ENCODE results near the gene KSR2. TPM values are rescaled to one million over a fixed set of nuclear protein-coding genes. Genes with fewer than 3 reads are reported as not detected.
A peak's percentile ranks its signal among the peaks of the same experiment; 100 is the strongest.

Gene KSR2
- total and polyA plus RNA-seq, 9 donors = under 0.01 to 0.14 (median 0.04) TPM; not detected in 3

- no CpG with 5 or more reads among the region's 1 CpG for WGBS (ENCODE audit: insufficient coverage)
- no peak overlapping the region for H3K4me3 ChIP-seq (ENCODE audit: low read length)
Measured at GRCh38 chr12:117844114-117844830, 124.5 kb downstream of the KSR2 start.

GRCh38 chr12:117842630-117843029 lies 126.2 kb downstream of the KSR2 start:
- no peaks in the 10 kb centered on the region for H3K4me1 ChIP-seq (ENCODE audit: control insufficient read depth, insufficient read depth, low read length)
- 67% methylated on average over 2 of the region's 4 CpGs for WGBS (ENCODE audit: insufficient coverage)
- DNase-seq = no peak
- H3K9me3 ChIP-seq (replicated peaks; ENCODE audit: control insufficient read depth, low read depth, low read length) = peaks cover 3% of the 10 kb centered on the region
- no peaks in the 10 kb centered on the region for H3K36me3 ChIP-seq (ENCODE audit: control insufficient read depth, insufficient read depth, low read length)
- H3K27me3 ChIP-seq (ENCODE audit: control insufficient read depth, insufficient read depth, low read length) = peaks cover 9% of the 10 kb centered on the region
- no peak overlapping the region for H3K4me3 ChIP-seq (ENCODE audit: low read length)
- no peak overlapping the region for H3K27ac ChIP-seq (ENCODE audit: low read length)

More at GRCh38 chr12:117844114-117844830, 124.5 kb downstream of the KSR2 start:
- no peak overlapping the region for H3K27ac ChIP-seq (ENCODE audit: low read length)
- no peak for DNase-seq
- no peaks in the 10 kb centered on the region for H3K36me3 ChIP-seq (ENCODE audit: control insufficient read depth, insufficient read depth, low read length)
- H3K4me1 ChIP-seq (ENCODE audit: control insufficient read depth, insufficient read depth, low read length) = no peaks in the 10 kb centered on the region
- peaks cover 3% of the 10 kb centered on the region for H3K9me3 ChIP-seq (replicated peaks; ENCODE audit: control insufficient read depth, low read depth, low read length)
- H3K27me3 ChIP-seq (ENCODE audit: control insufficient read depth, insufficient read depth, low read length) = peaks cover 9% of the 10 kb centered on the region

DNA sequence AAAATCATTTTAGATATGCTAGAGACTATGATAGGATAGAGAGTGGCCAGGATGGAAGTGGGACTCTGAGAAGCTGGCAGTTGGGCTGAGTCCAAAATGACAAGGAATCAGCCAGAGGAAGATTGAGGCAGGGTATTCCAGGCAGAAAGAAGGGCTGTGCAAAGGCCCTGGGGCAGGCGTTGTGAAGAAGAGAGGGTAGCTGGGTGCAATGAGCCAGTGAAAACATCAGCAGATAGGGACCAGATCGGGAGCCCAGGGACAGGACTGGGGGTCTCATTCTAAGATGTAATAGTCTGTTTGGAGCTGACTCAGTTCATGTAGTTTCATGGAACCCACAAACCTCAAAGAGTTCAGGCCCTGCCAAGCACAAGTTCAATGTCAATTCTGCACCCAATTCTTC lies 126.6 kb downstream of the KSR2 start:
- 83% methylated on average over 1 of the region's 2 CpGs for WGBS (ENCODE audit: insufficient coverage)
- Histone ChIP-seq H3K4me3 (ENCODE audit: low read length) (no peak overlapping the region), H3K4me1 (ENCODE audit: control insufficient read depth, insufficient read depth, low read length) (no peaks in the 10 kb centered on the region), H3K27ac (ENCODE audit: low read length) (no peak overlapping the region), H3K9me3 (replicated peaks; ENCODE audit: control insufficient read depth, low read depth, low read length) (peaks cover 3% of the 10 kb centered on the region), H3K27me3 (ENCODE audit: control insufficient read depth, insufficient read depth, low read length) (peaks cover 8% of the 10 kb centered on the region), H3K36me3 (ENCODE audit: control insufficient read depth, insufficient read depth, low read length) (no peaks in the 10 kb centered on the region)
- no peak for DNase-seq

GRCh38 chr12:117837737-117838050 lies 131.1 kb downstream of the KSR2 start:
- no peaks in the 10 kb centered on the region for H3K36me3 ChIP-seq (ENCODE audit: control insufficient read depth, insufficient read depth, low read length)
- peaks cover 3% of the 10 kb centered on the region for H3K4me1 ChIP-seq (ENCODE audit: control insufficient read depth, insufficient read depth, low read length)
- H3K27me3 ChIP-seq (ENCODE audit: control insufficient read depth, insufficient read depth, low read length) = peaks cover 13% of the 10 kb centered on the region
- H3K9me3 ChIP-seq (replicated peaks; ENCODE audit: control insufficient read depth, low read depth, low read length) = no peaks in the 10 kb centered on the region
- H3K27ac ChIP-seq (ENCODE audit: low read length) = no peak overlapping the region
- WGBS (ENCODE audit: insufficient coverage) = no CpG with 5 or more reads among the region's 3 CpGs
- no peak for DNase-seq
- no peak overlapping the region for H3K4me3 ChIP-seq (ENCODE audit: low read length)

GRCh38 chr12:117836999-117837736 lies 131.6 kb downstream of the KSR2 start:
- Histone ChIP-seq H3K9me3 (replicated peaks; ENCODE audit: control insufficient read depth, low read depth, low read length) (no peaks in the 10 kb centered on the region), H3K4me1 (ENCODE audit: control insufficient read depth, insufficient read depth, low read length) (peaks cover 3% of the 10 kb centered on the region), H3K36me3 (ENCODE audit: control insufficient read depth, insufficient read depth, low read length) (no peaks in the 10 kb centered on the region), H3K27me3 (ENCODE audit: control insufficient read depth, insufficient read depth, low read length) (peaks cover 13% of the 10 kb centered on the region), H3K27ac (ENCODE audit: low read length) (no peak overlapping the region), H3K4me3 (ENCODE audit: low read length) (no peak overlapping the region)
- peak; percentile 85 for DNase-seq
- 5% methylated on average over 19 of the region's 22 CpGs for WGBS (ENCODE audit: insufficient coverage)

DNA sequence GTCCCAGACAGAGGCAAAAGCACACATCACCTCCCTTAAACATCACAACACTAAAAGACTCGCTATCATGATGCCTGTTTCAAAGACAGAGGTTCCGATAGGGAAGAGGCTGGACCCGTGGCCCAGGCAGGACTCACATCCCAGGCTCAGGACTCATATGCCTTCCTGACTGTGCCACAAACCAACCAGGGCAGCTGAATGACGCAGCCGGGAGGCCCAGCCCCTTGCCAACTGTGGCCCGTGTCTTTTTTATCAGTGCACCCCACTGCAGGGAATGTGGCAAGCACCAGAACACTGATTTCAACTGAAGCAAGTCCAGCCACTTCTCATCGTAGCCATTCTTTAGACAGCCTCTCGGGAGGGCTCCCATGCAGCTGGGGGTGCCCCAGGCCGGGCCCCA lies 132.3 kb downstream of the KSR2 start:
- H3K4me1 ChIP-seq (ENCODE audit: control insufficient read depth, insufficient read depth, low read length) = peaks cover 3% of the 10 kb centered on the region
- DNase-seq = no peak
- no peak overlapping the region for H3K4me3 ChIP-seq (ENCODE audit: low read length)
- peaks cover 13% of the 10 kb centered on the region for H3K27me3 ChIP-seq (ENCODE audit: control insufficient read depth, insufficient read depth, low read length)
- no peak overlapping the region for H3K27ac ChIP-seq (ENCODE audit: low read length)
- no peaks in the 10 kb centered on the region for H3K9me3 ChIP-seq (replicated peaks; ENCODE audit: control insufficient read depth, low read depth, low read length)
- H3K36me3 ChIP-seq (ENCODE audit: control insufficient read depth, insufficient read depth, low read length) = no peaks in the 10 kb centered on the region
- 77% methylated on average over 7 of the region's 9 CpGs for whole genome bisulfite sequencing (ENCODE audit: insufficient coverage)

GRCh38 chr12:117835156-117835555 lies 133.6 kb downstream of the KSR2 start:
- Histone ChIP-seq H3K27ac (ENCODE audit: low read length) (no peak overlapping the region), H3K4me3 (ENCODE audit: low read length) (no peak overlapping the region), H3K9me3 (replicated peaks; ENCODE audit: control insufficient read depth, low read depth, low read length) (no peaks in the 10 kb centered on the region), H3K4me1 (ENCODE audit: control insufficient read depth, insufficient read depth, low read length) (peaks cover 3% of the 10 kb centered on the region), H3K36me3 (ENCODE audit: control insufficient read depth, insufficient read depth, low read length) (no peaks in the 10 kb centered on the region), H3K27me3 (ENCODE audit: control insufficient read depth, insufficient read depth, low read length) (peaks cover 13% of the 10 kb centered on the region)
- DNase-seq = no peak
- WGBS (ENCODE audit: insufficient coverage) = 61% methylated on average over 6 of the region's 7 CpGs

DNA sequence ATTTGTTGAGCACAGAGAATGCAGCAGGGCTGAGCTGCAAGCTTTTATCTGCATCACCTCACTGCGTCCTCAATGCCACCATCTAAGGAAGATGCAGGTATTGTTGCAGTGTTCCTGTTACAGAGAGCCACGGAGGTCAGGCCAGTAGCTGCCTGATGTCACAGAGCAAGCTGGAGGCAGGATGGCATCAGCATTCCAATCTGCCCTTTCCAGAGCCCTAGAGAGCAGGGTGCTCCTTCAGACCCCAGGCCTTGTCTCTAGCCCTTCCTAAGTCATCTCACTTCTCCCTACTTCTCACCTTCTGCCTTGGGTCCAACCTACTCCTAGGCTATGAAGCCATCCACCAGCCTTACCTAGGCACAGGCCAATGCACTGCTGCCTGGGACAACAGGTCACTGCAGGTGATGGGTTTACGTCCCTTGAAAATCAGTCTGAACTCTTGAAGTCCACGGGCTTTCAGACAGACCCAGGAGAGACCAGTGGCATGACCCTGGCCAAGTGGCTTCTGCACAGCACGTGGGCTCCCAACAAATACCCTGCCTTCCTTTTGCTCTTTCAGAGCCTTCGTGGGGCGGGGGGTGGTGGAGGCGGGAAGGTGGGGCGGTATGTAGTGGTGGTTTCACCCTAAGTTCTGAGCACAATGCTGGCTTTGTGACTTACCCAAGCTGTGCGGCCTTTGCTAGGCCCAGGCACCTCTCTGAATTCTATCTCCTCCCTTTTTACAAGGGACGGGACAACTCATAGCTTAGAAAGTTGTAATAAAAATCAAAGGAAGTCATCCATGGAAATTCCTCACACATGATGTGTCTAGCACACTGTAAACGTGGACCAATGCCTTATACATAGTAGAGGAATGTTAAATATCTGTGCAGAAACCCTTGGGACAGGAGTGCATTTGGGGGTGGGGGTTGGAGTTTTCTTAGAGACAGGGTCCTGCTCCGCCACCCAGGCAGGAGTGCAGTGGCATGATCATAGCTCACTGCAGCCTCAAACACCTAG lies 136.0 kb downstream of the KSR2 start:
- Histone ChIP-seq H3K27ac (ENCODE audit: low read length) (no peak overlapping the region), H3K27me3 (ENCODE audit: control insufficient read depth, insufficient read depth, low read length) (peaks cover 13% of the 10 kb centered on the region), H3K4me1 (ENCODE audit: control insufficient read depth, insufficient read depth, low read length) (peaks cover 3% of the 10 kb centered on the region), H3K9me3 (replicated peaks; ENCODE audit: control insufficient read depth, low read depth, low read length) (peaks cover 9% of the 10 kb centered on the region), H3K36me3 (ENCODE audit: control insufficient read depth, insufficient read depth, low read length) (no peaks in the 10 kb centered on the region), H3K4me3 (ENCODE audit: low read length) (no peak overlapping the region)
- 83% methylated on average over 3 of the region's 13 CpGs for WGBS (ENCODE audit: insufficient coverage)
- no peak for DNase-seq

GRCh38 chr12:117830471-117830870 lies 138.3 kb downstream of the KSR2 start:
- DNase-seq = no peak
- Histone ChIP-seq H3K9me3 (replicated peaks; ENCODE audit: control insufficient read depth, low read depth, low read length) (peaks cover 9% of the 10 kb centered on the region), H3K4me1 (ENCODE audit: control insufficient read depth, insufficient read depth, low read length) (no peaks in the 10 kb centered on the region), H3K4me3 (ENCODE audit: low read length) (no peak overlapping the region), H3K36me3 (ENCODE audit: control insufficient read depth, insufficient read depth, low read length) (no peaks in the 10 kb centered on the region), H3K27me3 (ENCODE audit: control insufficient read depth, insufficient read depth, low read length) (peaks cover 4% of the 10 kb centered on the region), H3K27ac (ENCODE audit: low read length) (no peak overlapping the region)
- no CpG with 5 or more reads among the region's 5 CpGs for WGBS (ENCODE audit: insufficient coverage)

DNA sequence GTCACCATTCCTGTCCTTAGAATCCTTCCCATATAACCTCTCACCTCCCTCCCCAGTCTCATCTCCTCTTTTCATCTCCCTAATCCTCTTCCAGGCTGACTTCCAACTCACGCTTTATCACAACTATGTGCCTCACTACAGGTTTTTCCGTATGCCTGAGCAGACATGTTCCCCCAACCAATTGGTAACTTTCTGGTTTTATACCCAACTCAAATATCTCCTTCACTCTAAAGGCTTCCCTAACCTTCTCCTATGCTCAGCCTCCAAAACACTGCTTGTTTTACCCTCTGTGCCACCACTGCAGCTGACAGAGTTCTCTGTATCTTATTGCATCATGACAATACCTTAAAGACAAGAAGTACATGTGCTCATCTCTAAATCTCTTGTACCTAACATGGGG lies 139.7 kb downstream of the KSR2 start:
- Histone ChIP-seq H3K27me3 (ENCODE audit: control insufficient read depth, insufficient read depth, low read length) (no peaks in the 10 kb centered on the region), H3K27ac (ENCODE audit: low read length) (no peak overlapping the region), H3K9me3 (replicated peaks; ENCODE audit: control insufficient read depth, low read depth, low read length) (peaks cover 9% of the 10 kb centered on the region), H3K4me1 (ENCODE audit: control insufficient read depth, insufficient read depth, low read length) (no peaks in the 10 kb centered on the region), H3K4me3 (ENCODE audit: low read length) (no peak overlapping the region), H3K36me3 (ENCODE audit: control insufficient read depth, insufficient read depth, low read length) (no peaks in the 10 kb centered on the region)
- 80% methylated on average over 2 of the region's 2 CpGs for WGBS (ENCODE audit: insufficient coverage)
- no peak for DNase-seq
